SK-N-SH (cell line): ENCODE data around the gene DMBT1. TPM values are rescaled to one million over a fixed set of nuclear protein-coding genes. Genes with fewer than 3 reads are reported as not detected.

Experiments used
- CTCF ChIA-PET: fragments of 300-600, 350-600 bp; formaldehyde crosslinking; extraction: SDS; loops from one replicate; lab custom pipeline; 2021; lab: Yijun Ruan, JAX
- POLR2A ChIA-PET: fragments of 350-600 bp; sonication (Branson Sonifier 250); formaldehyde crosslinking; extraction: SDS; loops from one replicate; lab custom pipeline; 2020; ENCODE audit warnings: antibody characterized with exemption, inconsistent platforms; lab: Yijun Ruan, JAX
- DNase-seq: peaks from one replicate; pipeline ENCODE4 v3.0.0; 2012
- H2AFZ ChIP-seq: fragments of 200-600 bp; sonication (generic); 2 replicates; pipeline ENCODE4 v1.8.1; 2016; ENCODE audit warnings: antibody characterized with exemption, mild to moderate bottlenecking, low read depth
- H3F3A ChIP-seq: fragments of 200-600 bp; sonication (generic); replicated peaks from 2 replicates; pipeline ENCODE3; 2016; ENCODE audit warnings: antibody characterized with exemption, mild to moderate bottlenecking; ENCODE audit not compliant: insufficient read depth
- H3K27ac ChIP-seq, 2 experiments: fragments of 200-500 bp in 1 of 2; fragments of 200-600 bp in 1 of 2; sonication (Bioruptor generic) in 1 of 2; sonication (generic), shearing (Covaris generic) in 1 of 2; 2 replicates each; pipeline versions ENCODE4 v1.5.1 to v1.6.1; 2014 to 2016; ENCODE audit warnings: low read depth in 2 of 2, inconsistent platforms in 1 of 2, low read length in 1 of 2, mild to moderate bottlenecking in 1 of 2, mixed read lengths in 1 of 2
- H3K27me3 ChIP-seq: fragments of 200-600 bp; sonication (generic), shearing (Covaris generic); 2 replicates; pipeline ENCODE4 v1.6.1; 2016; ENCODE audit warnings: mixed run types; ENCODE audit not compliant: insufficient read depth
- H3K36me3 ChIP-seq, 2 experiments: fragments of 200-500 bp in 1 of 2; fragments of 200-600 bp in 1 of 2; sonication (Bioruptor generic) in 1 of 2; sonication (generic) in 1 of 2; replicated peaks in 1 of 2; 2 replicates each; pipeline versions ENCODE3 to v1.5.1; 2014 to 2016; ENCODE audit warnings: low read length in 1 of 2, mild to moderate bottlenecking in 1 of 2; ENCODE audit not compliant: insufficient read depth in 2 of 2, control insufficient read depth in 1 of 2
- H3K4me1 ChIP-seq, 2 experiments: fragments of 200-500 bp in 1 of 2; fragments of 200-600 bp in 1 of 2; sonication (Bioruptor generic) in 1 of 2; sonication (generic), shearing (Covaris generic) in 1 of 2; 2 replicates each; pipeline versions ENCODE4 v1.5.1 to v1.6.1; 2014 to 2016; ENCODE audit warnings: low read depth in 1 of 2, low read length in 1 of 2, mixed run types in 1 of 2; ENCODE audit not compliant: insufficient read depth in 2 of 2, control insufficient read depth in 1 of 2
- H3K4me2 ChIP-seq: fragments of 200-600 bp; sonication (generic), shearing (Covaris generic); 2 replicates; pipeline ENCODE4 v1.6.1; 2017; ENCODE audit warnings: mixed run types
- H3K4me3 ChIP-seq, 2 experiments: fragments of 200-500 bp in 1 of 2; fragments of 200-600 bp in 1 of 2; sonication (Bioruptor generic) in 1 of 2; sonication (generic), shearing (Covaris generic) in 1 of 2; 2 replicates each; pipeline versions ENCODE4 v1.5.1 to v1.8.1; 2014 to 2016; ENCODE audit warnings: low read depth in 2 of 2, inconsistent platforms in 1 of 2, low read length in 1 of 2, mild to moderate bottlenecking in 1 of 2, mixed read lengths in 1 of 2, moderate library complexity in 1 of 2
- H3K79me2 ChIP-seq: fragments of 200-600 bp; sonication (generic); 2 replicates; pipeline ENCODE4 v1.8.1; 2017; ENCODE audit warnings: mild to moderate bottlenecking; ENCODE audit not compliant: insufficient read depth
- H3K9ac ChIP-seq: fragments of 200-600 bp; sonication (generic); 2 replicates; pipeline ENCODE4 v1.6.1; 2017; ENCODE audit warnings: mixed run types
- H3K9me2 ChIP-seq: fragments of 200-600 bp; sonication (generic); 2 replicates; pipeline ENCODE4 v1.6.1; 2017; ENCODE audit warnings: mixed run types
- H3K9me3 ChIP-seq: fragments of 200-600 bp; sonication (generic); 2 replicates; pipeline ENCODE4 v1.6.1; 2017; ENCODE audit warnings: mixed run types, mild to moderate bottlenecking, moderate library complexity
- H4K20me1 ChIP-seq: fragments of 200-600 bp; sonication (generic); 2 replicates; pipeline ENCODE4 v1.6.1; 2017; ENCODE audit warnings: mild to moderate bottlenecking, mixed run types; ENCODE audit not compliant: insufficient read depth
- CHD2 ChIP-seq: fragments of 150-350 bp; IDR thresholded peaks from 2 replicates; pipeline ENCODE4 v1.6.1; 2018; ENCODE audit warnings: low read length; ENCODE audit not compliant: partially characterized antibody
- ELF1 ChIP-seq: IDR thresholded peaks from 2 replicates; pipeline ENCODE4 v1.4.0; 2012
- EP300 ChIP-seq, 2 experiments: IDR thresholded peaks; 2 replicates each; pipeline versions ENCODE4 v1.4.0 to v1.6.1; 2012; ENCODE audit warnings: borderline replicate concordance in 1 of 2, low read depth in 1 of 2, low read length in 1 of 2
- EZH2phosphoT487 ChIP-seq: fragments of 200-600 bp; sonication (generic); IDR thresholded peaks from 2 replicates; pipeline ENCODE4 v1.6.1; 2017; ENCODE audit warnings: low read depth, mixed run types, mild to moderate bottlenecking, antibody characterized with exemption, moderate library complexity, borderline replicate concordance
- FOSL2 ChIP-seq: IDR thresholded peaks from 2 replicates; pipeline ENCODE4 v1.4.0; 2012; ENCODE audit warnings: low read depth, mild to moderate bottlenecking, moderate library complexity, borderline replicate concordance
- GABPA ChIP-seq: IDR thresholded peaks from 2 replicates; pipeline ENCODE4 v1.4.0; 2012; ENCODE audit warnings: low read depth, mild to moderate bottlenecking
- GATA2 ChIP-seq: sonication (generic); formaldehyde crosslinking; IDR thresholded peaks from 2 replicates; pipeline ENCODE4 v1.5.0; 2020; ENCODE audit warnings: mild to moderate bottlenecking, missing genetic modification reagents
- NFIC ChIP-seq: IDR thresholded peaks from 2 replicates; pipeline ENCODE4 v1.4.0; 2012; ENCODE audit warnings: borderline replicate concordance
- NRF1 ChIP-seq: IDR thresholded peaks from 2 replicates; pipeline ENCODE4 v1.6.1; 2012; ENCODE audit warnings: low read depth, mild to moderate bottlenecking, low read length
- PBX3 ChIP-seq: IDR thresholded peaks from 2 replicates; pipeline ENCODE4; 2012
- POLR2AphosphoS5 ChIP-seq: IDR thresholded peaks from 2 replicates; pipeline ENCODE4 v1.6.1; 2012; ENCODE audit warnings: low read depth, low read length
- RAD21 ChIP-seq: IDR thresholded peaks from 2 replicates; pipeline ENCODE4 v1.6.1; 2012; ENCODE audit warnings: mild to moderate bottlenecking, low read length
- TAF1 ChIP-seq: IDR thresholded peaks from 2 replicates; pipeline ENCODE4 v1.6.1; 2012; ENCODE audit warnings: low read depth, mild to moderate bottlenecking, low read length, moderate library complexity, borderline replicate concordance
- TCF12 ChIP-seq: IDR thresholded peaks from 2 replicates; pipeline ENCODE4 v1.4.0; 2012
- TEAD4 ChIP-seq: IDR thresholded peaks from 2 replicates; pipeline ENCODE4 v1.4.0; 2012; ENCODE audit warnings: mild to moderate bottlenecking, borderline replicate concordance; ENCODE audit not compliant: insufficient read depth
- USF2 ChIP-seq: fragments of 150-350 bp; IDR thresholded peaks from 2 replicates; pipeline ENCODE4 v1.6.1; 2017; ENCODE audit warnings: antibody characterized with exemption, low read length, low read depth, borderline replicate concordance
- YY1 ChIP-seq: IDR thresholded peaks from 2 replicates; pipeline ENCODE4 v1.4.0; 2012; ENCODE audit warnings: low read depth, mild to moderate bottlenecking
- ZBTB33 ChIP-seq: IDR thresholded peaks from 2 replicates; pipeline ENCODE4 v1.4.0; 2012; ENCODE audit warnings: low read depth, borderline replicate concordance
- WGBS: methylation state at CpG from one replicate; pipeline ENCODE4 v1.1.6; 2017; ENCODE audit warnings: low lambda C conversion rate; 5-methylcytosine and 5-hydroxymethylcytosine counted together
- polyA plus RNA-seq, 3 experiments: library from polyadenylated mRNA; depleted of rRNA; stranded (reverse); fragments of >200 nt; gene quantifications; 2 replicates each; pipeline ENCODE4 v1.2.3, GENCODE V29; 2012
- TF ChIP-seq, protein P1 (sequence below): IDR thresholded peaks from 2 replicates; pipeline ENCODE4 v1.4.0; 2012; ENCODE audit warnings: low read depth, borderline replicate concordance
- TF ChIP-seq, protein P2 (sequence below): fragments of 150-350 bp; IDR thresholded peaks from 2 replicates; pipeline ENCODE4 v1.6.1; 2016; ENCODE audit warnings: mild to moderate bottlenecking, low read depth, low read length

Gene DMBT1
- polyA plus RNA-seq, 1 of the 3 experiments (the other 2 are of a cell fraction): not detected

DNA sequence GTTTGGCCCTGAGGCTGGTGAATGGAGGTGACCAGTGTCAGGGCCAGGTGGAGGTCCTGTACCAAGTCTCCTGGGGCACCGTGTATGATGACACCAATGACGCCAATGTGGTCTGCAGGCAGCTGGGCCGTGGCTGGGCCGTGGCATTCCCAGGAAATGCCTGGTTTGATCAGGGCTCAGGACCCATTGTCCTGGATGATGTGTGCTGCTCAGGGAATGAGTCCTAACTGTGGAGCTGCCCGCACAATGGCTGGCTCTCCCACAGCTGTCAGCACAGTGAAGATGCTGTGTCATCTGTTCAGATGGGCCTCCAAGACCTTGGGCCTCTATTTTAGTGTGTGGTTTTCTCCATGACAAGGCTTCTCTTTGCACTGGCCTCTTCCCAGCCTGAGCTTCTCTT lies 64.0 kb downstream of the DMBT1 start:
- no peaks in the 10 kb centered on the region for H3F3A ChIP-seq
- POLR2A ChIA-PET: no interaction called here
- no peak for DNase-seq

More for the DNA sequence above, 64.0 kb downstream of the DMBT1 start:
- 23% methylated on average over 3 of the region's 5 CpGs for WGBS
- Histone ChIP-seq H3K36me3 (no peaks in the 10 kb centered on the region), H3K4me3 (no peak overlapping the region), H3K4me2 (no peak overlapping the region), H4K20me1 (no peaks in the 10 kb centered on the region), H3K9me3 (no peaks in the 10 kb centered on the region), H3K27ac (no peak overlapping the region), H3K9ac (no peak overlapping the region), H2AFZ (no peak overlapping the region), H3K9me2 (no peaks in the 10 kb centered on the region), H3K79me2 (no peaks in the 10 kb centered on the region), H3K27me3 (no peaks in the 10 kb centered on the region), H3K4me1 (no peaks in the 10 kb centered on the region)
- TF ChIP-seq EP300 (IDR thresholded peaks at IDR 0.05; ENCODE audit: borderline replicate concordance in 1 of 2, low read depth in 1 of 2, low read length in 1 of 2) (no peak), ZBTB33 (no peak), NRF1 (no peak), TAF1 (no peak), USF2 (no peak), ELF1 (no peak), GABPA (no peak), TEAD4 (no peak), GATA2 (CRISPR knock-in tag) (no peak), EZH2phosphoT487 (no peak), POLR2AphosphoS5 (no peak), CHD2 (no peak), RAD21 (no peak), NFIC (no peak), PBX3 (no peak), YY1 (no peak), FOSL2 (no peak), TCF12 (no peak)
- TF ChIP-seq, protein P1, sequence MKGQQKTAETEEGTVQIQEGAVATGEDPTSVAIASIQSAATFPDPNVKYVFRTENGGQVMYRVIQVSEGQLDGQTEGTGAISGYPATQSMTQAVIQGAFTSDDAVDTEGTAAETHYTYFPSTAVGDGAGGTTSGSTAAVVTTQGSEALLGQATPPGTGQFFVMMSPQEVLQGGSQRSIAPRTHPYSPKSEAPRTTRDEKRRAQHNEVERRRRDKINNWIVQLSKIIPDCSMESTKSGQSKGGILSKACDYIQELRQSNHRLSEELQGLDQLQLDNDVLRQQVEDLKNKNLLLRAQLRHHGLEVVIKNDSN: no peak
- TF ChIP-seq, protein P2, sequence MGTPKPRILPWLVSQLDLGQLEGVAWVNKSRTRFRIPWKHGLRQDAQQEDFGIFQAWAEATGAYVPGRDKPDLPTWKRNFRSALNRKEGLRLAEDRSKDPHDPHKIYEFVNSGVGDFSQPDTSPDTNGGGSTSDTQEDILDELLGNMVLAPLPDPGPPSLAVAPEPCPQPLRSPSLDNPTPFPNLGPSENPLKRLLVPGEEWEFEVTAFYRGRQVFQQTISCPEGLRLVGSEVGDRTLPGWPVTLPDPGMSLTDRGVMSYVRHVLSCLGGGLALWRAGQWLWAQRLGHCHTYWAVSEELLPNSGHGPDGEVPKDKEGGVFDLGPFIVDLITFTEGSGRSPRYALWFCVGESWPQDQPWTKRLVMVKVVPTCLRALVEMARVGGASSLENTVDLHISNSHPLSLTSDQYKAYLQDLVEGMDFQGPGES: no peak
- CTCF ChIA-PET: no interaction called here
